NCI-H146 (cell line): Measurements from ENCODE around the gene NXF1.
"Not testable (repeated sequence)": the region's sequence is repeated elsewhere in the genome, so short reads cannot be mapped to it uniquely, and the experiment has no call there.

Experiments used
- DNase-seq: peaks from one replicate; lab custom pipeline; 2025; lab: John Stamatoyannopoulos, UW

Gene NXF1

GRCh38 chr11:62832336-62833234 is 27.3 kb upstream of the NXF1 start, which contains the start of gene TEX54:
TEX54 (minus strand) TSS chr11:62832841.
- peak; percentile 65 for DNase-seq

- peak; percentile 98 for DNase-seq
Observed at GRCh38 chr11:62831520-62832335, 26.5 kb upstream of the NXF1 start, which contains the start of gene STX5. STX5 (minus strand) TSS chr11:62832051; CDS start chr11:62831243, 808 bp downstream.

- DNase-seq: peak; percentile 58
Observed at GRCh38 chr11:62830904-62831519, 25.8 kb upstream of the NXF1 start.

- not testable (repeated sequence) for DNase-seq
Observed at GRCh38 chr11:62828130-62828529, 22.9 kb upstream of the NXF1 start.

GRCh38 chr11:62823677-62824076 is 18.4 kb upstream of the NXF1 start:
- DNase-seq: no peak

GRCh38 chr11:62817129-62817528 is 11.9 kb upstream of the NXF1 start:
- DNase-seq: no peak

GRCh38 chr11:62816557-62816956 is 11.3 kb upstream of the NXF1 start:
- no peak for DNase-seq

- DNase-seq: no peak
Observed at GRCh38 chr11:62811659-62812058, 6.4 kb upstream of the NXF1 start.

GRCh38 chr11:62810748-62811147 is 5.5 kb upstream of the NXF1 start:
- no peak for DNase-seq

- DNase-seq: no peak
Observed at GRCh38 chr11:62806611-62807121, 1.4 kb upstream of the NXF1 start.

- DNase-seq: peak; percentile 43
Observed at GRCh38 chr11:62805961-62806441, 761 bp upstream of the NXF1 start.

- no peak for DNase-seq
Observed at GRCh38 chr11:62804310-62805075, 747 bp downstream of the NXF1 start.

GRCh38 chr11:62801071-62801470 is 4.2 kb downstream of the NXF1 start:
- DNase-seq: no peak

- no peak for DNase-seq
Observed at GRCh38 chr11:62799486-62799885, 5.8 kb downstream of the NXF1 start.

GRCh38 chr11:62796281-62796680 is 9.0 kb downstream of the NXF1 start:
- no peak for DNase-seq

GRCh38 chr11:62794201-62794775 is 11.0 kb downstream of the NXF1 start:
- DNase-seq: no peak

GRCh38 chr11:62792202-62792575 is 13.1 kb downstream of the NXF1 start:
- DNase-seq: no peak

- DNase-seq: peak; percentile 83
Observed at GRCh38 chr11:62791501-62792201, 13.6 kb downstream of the NXF1 start, which contains the start of gene TMEM223. TMEM223 (minus strand) TSS chr11:62792006; CDS start chr11:62791994, 12 bp downstream.

- DNase-seq: no peak
Observed at GRCh38 chr11:62789576-62789975, 15.7 kb downstream of the NXF1 start.

- no peak for DNase-seq
Observed at GRCh38 chr11:62788991-62789390, 16.2 kb downstream of the NXF1 start.
